ENCODE measurements around the gene IL17B. TPM values are rescaled to one million over a fixed set of nuclear protein-coding genes. Genes with fewer than 3 reads are reported as not detected.

The IL17B gene, protein sequence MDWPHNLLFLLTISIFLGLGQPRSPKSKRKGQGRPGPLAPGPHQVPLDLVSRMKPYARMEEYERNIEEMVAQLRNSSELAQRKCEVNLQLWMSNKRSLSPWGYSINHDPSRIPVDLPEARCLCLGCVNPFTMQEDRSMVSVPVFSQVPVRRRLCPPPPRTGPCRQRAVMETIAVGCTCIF
- not detected in 2 replicates for total RNA-seq

DNA sequence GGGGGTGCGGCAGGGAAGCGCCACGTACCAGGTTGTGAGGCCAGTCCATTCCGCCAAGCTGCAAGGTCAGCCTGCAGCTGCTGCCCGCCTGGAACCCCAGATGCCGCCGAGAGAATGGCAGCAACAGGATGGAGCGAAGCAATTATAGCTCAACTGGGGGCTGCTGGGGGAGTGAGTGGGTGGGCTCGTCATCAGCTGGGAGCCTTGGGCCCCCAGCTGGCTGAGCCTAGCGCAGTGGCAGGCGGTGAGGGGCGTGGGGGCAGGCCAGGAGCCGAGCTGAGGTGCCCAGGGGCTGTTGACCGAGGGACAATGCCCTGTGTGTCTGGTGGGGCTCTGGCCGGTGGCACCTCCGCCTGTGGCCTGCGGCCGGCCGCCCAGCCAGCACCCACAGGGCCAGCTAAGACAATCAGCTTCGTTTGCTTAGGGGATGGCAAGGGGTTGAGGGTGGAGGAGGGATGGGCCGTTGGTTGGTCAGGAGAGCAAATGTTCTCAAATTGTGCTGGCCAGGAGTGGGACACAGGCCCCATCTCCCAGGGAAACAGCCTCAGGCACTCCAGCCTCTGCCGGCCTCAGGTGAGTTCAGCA, at the start of gene IL17B:
TSS of gene IL17B (minus strand) at position 116 of the 585 bp plus-strand sequence. CDS start at position 49, 67 bp downstream.

DNA sequence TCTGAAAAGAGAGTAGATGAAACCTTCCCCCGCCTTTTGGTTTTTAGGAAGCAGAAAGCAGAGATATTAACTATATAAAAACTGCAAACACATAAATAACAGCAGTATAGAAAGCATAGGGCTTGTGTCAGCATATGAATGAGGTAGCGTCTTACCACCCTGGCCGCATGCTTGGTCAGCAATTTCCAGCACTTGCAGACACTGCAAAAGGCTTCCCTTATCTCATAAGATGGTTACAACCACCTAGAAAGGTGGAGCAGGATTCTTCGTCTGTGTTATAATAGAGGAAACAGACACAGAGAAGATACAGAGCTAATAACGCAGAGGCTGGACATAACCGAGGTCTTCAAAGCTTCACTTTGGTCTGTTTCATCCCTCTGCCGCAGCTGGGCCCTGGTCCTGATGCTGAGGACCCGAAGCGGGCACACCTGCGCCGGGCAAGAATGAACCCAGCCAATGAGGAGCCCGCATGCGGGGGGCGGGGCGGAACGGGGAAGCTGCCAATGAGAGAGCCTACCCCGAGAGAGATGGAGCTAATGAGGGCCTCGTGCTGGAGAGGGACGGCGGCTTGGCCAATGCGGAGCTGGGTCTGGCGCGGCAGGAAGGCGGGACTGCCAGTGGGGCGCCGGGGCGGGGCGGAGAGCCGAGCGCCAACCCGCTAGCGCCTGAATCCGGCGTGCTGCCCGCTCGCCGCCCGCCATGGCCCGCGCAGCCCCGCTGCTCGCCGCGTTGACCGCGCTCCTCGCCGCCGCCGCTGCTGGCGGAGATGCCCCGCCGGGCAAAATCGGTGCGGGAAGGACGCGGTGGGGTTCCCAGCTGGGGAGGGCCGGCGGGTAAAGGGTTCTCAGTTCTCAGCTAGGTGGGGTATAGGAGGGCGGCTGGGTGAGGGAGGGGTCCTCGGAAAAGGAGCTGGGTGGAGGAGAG, 21.5 kb downstream of the IL17B start, which contains the start of gene PCYOX1L:
TSS of gene PCYOX1L (plus strand) at position 677 of the 924 bp plus-strand sequence. CDS start at position 700, 23 bp downstream.

GRCh38 chr5:149345147-149345891, 33.8 kb downstream of the IL17B start, which contains the start of gene GRPEL2:
Gene GRPEL2 (plus strand): TSS chr5:149345499. CDS start chr5:149345540, 41 bp downstream.

Other genes with a start within 250 kb of the IL17B start
- gene ABLIM3, start 237.8 kb downstream of the IL17B start, total RNA-seq, result 19.2 and 28.5 TPM in 2 replicates
- 17.1 and 23.3 TPM in 2 replicates for gene AFAP1L1, start 107.4 kb downstream of the IL17B start, total RNA-seq
- 14.0 and 17.3 TPM in 2 replicates for gene GRPEL2, start 33.8 kb downstream of the IL17B start, total RNA-seq
- gene PCYOX1L, start 21.2 kb downstream of the IL17B start, total RNA-seq, result 12.8 and 17.7 TPM in 2 replicates
- gene CSNK1A1, start 172.1 kb upstream of the IL17B start, total RNA-seq, result 202 and 284 TPM in 2 replicates
- gene ARHGEF37, start 202.2 kb upstream of the IL17B start, total RNA-seq, result 0.43 and 3.2 TPM in 2 replicates

All from pericardium fibroblast (primary cell).